GM19395 (cell line): ENCODE results near the gene KHDC1L.
"Not testable (repeated sequence)": the region's sequence is repeated elsewhere in the genome, so short reads cannot be mapped to it uniquely, and the experiment has no call there.

ENCODE experiments used
- ATAC-seq: cut with Tn5 transposase; IDR thresholded peaks from one replicate; pipeline ENCODE4 v1.9.1; 2021; ENCODE audit warnings: mild to moderate bottlenecking, moderate library complexity; ENCODE audit not compliant: unreplicated experiment

Gene KHDC1L

GRCh38 chr6:73207221-73207837 lies 18.0 kb downstream of the KHDC1L start:
- no peak for ATAC-seq

GRCh38 chr6:73204252-73204651 lies 21.0 kb downstream of the KHDC1L start:
- ATAC-seq, result no peak

- no peak for ATAC-seq
These were observed 22.2 kb downstream of the KHDC1L start for GRCh38 chr6:73203098-73203497.

GRCh38 chr6:73200735-73201134 lies 24.6 kb downstream of the KHDC1L start:
- ATAC-seq, result no peak

- ATAC-seq, result no peak
These were observed 25.0 kb downstream of the KHDC1L start for GRCh38 chr6:73200247-73200646.

GRCh38 chr6:73194744-73195143 lies 30.6 kb downstream of the KHDC1L start:
- no peak for ATAC-seq

GRCh38 chr6:73193302-73193701 lies 32.0 kb downstream of the KHDC1L start:
- not testable (repeated sequence) for ATAC-seq

- ATAC-seq, result peak; percentile 45
These were observed 43.2 kb downstream of the KHDC1L start for GRCh38 chr6:73182021-73182607.

GRCh38 chr6:73180763-73181619 lies 44.3 kb downstream of the KHDC1L start:
- ATAC-seq, result peak; percentile 85

- ATAC-seq, result no peak
These were observed 45.1 kb downstream of the KHDC1L start for GRCh38 chr6:73180076-73180738.

- peak; percentile 61 for ATAC-seq
These were observed 47.9 kb downstream of the KHDC1L start for GRCh38 chr6:73177221-73177944.

- ATAC-seq, result no peak
These were observed 49.2 kb downstream of the KHDC1L start for GRCh38 chr6:73176057-73176456.

- no peak for ATAC-seq
These were observed 50.6 kb downstream of the KHDC1L start for GRCh38 chr6:73174646-73175045.
